Stimulated activated CD4-positive, alpha-beta T cell treated with anti-CD3 and anti-CD28 coated beads, Interleukin-15, amount 100 ng/mL, for 1 hour (primary cell): Measurements from ENCODE around the gene ITPR3.

Experiments
- DNase-seq, 2 donors: peaks; one replicate each; pipeline ENCODE4 v3.0.0-alpha.2; 2020; ENCODE audit warnings: low read depth in 1 of 2, low spot score in 1 of 2

Gene ITPR3

DNA sequence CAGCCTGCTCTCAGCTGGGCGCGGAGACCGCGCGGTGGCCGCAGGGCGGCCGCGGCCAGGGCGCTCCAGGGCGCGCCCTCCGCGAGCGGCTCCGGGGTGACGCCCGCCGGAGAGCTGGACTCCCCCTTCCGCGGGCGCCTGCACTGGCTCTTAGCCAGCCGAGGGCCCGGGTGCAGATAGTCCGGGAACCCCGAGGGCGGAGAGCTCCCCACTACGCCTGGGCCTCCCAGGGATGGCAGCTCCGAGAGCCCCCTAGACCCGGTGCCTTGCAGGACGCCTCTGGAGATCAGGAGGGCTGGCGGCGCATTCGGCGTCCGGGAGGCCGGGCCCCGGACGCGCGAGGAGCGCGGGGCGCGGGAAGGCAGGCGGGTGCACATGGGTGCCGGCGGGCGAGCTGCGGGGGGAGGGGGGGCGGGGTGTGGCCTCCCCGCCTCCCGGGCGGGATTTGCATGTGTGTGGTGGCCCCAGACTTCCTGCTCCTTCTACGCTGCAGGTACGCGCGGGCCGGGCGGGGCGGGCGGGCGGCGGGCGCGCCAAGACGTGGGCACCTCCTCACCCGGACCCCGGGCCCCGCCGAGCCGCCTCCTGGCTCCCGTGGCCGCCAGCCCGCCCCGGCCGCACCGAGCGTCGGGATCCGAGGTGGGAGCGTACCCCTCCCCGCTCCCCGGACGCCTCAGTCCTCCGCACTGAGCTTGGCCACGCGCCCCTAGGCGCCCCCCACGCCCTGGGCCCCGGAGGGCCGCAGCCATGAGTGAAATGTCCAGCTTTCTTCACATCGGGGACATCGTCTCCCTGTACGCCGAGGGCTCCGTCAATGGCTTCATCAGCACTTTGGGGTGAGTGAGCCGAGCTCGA lies at the start of gene ITPR3:
TSS of gene ITPR3 (plus strand) at position 467 of the 855 bp plus-strand sequence. CDS start at position 748, 281 bp downstream.
- DNase-seq, result peak; percentile 55 to 59

DNA sequence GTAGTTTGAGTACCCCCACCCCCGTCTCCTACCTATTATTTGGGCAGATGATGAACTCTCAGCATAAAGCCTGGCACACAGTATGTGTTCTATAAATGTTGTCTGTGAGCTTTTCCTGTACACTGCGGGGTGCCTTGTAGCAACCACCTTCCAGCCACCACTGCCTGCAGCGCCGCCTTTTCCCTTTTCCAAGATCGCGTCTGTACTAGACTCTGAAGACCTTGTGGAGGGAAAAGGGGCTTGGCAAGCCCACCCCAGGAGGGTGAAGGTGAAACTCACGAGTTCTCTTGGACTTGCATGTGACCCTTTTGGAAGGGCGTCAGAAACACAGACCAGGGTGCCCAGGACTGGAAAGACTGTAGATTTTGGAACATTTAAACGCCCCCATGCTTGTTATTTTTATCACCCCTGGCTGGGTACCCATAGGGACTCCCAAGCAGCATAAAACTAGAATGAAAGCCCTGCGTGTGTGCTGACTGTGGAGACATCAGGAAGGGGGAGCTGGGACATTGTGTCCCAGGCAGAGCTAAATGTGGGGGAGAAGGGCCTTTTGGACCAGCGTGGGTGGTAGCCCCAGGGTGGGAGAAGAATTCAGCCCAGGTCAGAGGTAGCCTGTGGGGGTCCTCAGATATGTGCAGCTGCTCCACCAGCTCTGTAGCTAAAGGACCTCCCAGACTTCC lies 49.3 kb upstream of the ITPR3 start:
- DNase-seq, result no peak

DNA sequence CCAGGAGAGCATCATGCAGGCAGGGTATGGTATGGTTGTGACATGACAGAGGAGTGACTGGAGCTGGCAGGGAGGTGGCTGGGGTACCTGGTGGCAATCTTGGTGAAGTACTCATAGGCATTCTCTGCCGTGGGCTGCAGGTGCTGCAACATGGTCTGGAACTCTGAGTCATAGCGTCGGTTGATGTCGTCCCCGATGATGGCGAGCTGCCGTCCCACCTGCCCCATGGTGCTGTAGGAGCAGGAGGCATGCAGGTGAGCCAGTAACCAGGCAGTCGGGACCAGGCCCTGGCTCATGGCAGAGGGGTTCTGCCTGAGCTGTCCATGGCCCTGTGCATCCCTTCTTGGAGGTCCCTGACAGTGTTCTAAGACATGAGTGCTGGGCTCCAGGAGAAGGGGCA lies 45.9 kb upstream of the ITPR3 start:
- no peak for DNase-seq

DNA sequence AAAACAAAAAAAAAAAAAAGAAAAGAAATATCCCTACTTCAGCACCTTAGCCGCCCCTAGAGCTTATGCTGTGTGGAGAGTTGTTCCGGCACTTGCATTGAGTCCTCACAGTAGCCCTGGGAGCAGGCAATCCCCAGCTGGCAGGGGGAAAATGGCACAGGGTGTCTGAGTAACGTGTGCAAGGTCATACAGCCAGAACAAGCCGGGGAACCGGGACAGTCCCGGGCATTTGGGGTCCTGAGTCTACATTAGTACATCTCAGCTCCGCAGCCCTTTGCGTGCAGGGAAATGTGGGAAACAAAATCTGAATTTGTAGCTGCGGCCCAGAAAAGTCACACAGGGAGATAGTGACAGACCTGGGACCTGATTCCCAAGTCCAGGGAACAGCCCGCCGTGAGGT lies 44.5 kb upstream of the ITPR3 start:
- DNase-seq, result no peak

DNA sequence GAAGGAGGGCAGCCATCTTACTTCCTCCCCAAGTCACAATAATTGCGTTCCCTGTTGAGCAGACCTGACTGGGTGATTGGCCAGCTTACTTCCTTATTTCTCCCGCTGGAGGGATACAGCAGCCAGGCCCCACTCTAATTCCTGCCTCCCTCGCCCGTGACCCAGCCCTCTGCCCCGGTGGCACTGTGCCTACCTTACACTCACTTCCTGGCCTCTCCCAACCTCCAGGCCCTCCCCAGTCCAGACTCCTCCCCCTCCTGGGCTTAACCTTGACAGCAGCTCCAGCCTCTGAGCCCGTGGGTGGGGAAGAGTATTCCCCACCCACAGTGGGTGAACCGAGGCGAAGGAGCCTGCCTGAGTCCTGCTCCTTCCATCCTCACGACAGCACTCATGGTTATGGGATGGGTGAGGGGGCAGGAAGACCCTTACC lies 44.0 kb upstream of the ITPR3 start:
- DNase-seq, result no peak

DNA sequence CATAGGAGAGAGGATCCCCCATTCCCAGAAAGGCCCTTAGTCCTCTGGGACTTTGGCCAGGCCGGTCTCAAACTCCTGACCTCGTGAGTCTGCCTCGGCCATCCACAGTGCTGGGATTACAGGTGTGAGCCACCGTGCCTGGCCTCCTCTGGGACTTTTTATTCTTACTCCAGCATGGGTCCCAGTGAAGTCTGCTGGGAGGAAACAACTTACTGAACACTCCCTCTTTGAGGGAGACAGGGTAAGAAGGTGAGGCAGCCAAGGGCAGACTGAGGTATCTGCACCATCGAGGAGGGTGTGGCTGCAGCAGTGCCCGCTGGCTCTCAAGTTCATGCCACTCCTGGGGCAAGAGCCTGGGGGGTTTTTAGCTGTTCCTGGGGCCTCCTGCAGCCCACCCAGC lies 43.4 kb upstream of the ITPR3 start:
- no peak for DNase-seq

DNA sequence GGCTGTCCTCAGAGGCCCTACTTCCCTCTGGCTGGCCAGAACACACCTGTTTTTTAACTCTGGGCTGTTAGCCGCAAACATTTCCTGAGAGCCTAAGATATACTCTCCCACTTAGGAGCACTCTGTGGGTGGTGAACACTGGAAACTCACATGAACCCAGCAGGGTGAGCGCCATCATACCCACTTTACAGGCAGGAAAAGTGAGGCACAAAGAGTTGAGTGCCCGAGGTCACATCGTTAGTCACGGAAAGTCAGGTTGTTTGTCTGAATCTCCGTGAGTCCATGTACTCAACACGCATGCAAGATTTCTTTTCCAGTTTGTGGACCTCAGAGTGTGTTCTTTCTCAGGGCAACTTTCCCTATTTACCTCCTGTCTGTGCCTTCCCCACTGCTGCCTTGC lies 43.0 kb upstream of the ITPR3 start:
- DNase-seq, result no peak

DNA sequence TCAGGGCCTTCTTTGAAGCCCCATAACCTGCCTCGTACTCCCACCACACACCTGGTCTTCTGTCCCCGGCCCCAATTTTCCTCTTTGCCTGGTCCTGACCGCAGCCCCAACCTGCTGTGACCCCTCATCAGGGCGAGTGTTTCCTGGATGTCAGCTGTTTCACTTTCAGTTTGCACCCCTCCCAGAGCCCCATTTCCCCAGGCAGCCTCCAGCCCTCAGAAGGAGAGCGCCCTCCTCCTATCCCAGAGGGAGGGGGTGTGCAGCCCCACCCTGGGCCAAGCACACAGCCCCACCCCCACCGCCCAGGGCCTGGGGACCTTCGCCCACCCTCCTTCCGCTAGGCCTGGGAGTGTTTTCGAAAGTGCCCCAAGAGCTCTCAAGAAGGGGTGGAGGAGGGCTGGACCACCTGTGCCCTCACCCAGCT lies 42.5 kb upstream of the ITPR3 start:
- DNase-seq, result no peak

DNA sequence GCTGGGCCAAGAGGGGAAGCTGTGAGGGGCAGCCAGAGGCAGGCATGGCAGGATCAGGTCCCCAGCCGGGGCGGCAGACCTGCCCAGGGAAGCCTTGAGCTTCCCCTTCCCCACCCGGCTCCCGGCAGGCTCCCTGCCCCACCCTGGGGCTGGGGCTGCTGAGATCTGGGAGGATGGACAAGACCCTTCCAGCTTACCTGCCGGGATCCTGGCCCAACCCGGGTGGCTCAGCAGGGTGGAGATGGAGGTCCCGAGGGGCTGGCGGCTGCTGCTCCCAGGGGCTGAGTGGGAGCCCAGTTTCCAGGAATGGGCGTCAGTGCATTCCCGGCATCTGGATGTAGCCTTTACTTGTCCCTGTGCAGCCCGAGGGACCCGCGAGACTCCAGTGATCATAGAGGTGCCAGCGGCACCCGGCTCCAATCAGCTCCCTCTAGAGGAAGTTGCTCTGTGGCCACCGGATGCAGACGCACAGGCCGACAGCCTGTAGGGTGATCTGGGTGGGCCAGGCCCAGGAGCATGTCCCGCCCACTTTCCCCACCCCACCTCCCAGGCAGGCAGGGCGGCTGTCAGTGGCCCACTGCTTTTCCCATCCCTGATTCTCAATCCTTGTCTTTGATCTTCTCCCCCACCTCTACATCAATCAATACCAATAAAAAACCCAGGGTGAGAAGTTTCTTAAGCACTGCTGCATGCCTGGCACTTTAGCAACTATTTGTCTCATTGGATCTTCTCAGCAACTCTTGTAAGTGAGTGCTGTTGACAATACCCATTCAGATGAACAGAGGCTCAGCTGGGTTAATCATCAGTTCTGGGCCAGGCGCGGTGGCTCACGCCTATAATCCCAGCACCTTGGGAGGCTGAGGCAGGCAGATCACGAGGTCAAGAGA lies 41.1 kb upstream of the ITPR3 start, which contains the start of gene BAK1:
TSS of gene BAK1 (minus strand) at position 449 of the 887 bp plus-strand sequence. CDS start 2,672 bp downstream, outside the sequence.
- DNase-seq, result peak; percentile 61 to 64

DNA sequence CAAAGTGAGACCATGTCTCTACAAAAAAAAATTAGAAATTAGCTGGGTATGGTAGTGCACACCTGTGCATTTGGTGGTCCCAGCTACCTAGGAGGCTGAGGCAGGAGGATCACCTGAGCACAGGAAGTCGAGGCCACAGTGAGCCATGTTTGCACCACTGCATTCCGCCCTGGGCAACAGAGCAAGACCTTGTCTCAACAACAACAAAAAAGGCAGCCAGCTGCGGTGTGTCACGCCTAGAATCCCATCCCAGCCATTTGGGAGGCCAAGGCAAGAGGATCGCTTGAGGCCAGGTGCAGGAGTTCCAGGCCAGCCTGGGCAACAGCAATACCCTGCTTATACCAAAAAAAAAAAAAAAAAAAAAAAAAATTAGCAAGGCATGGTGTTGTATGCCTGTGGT lies 39.9 kb upstream of the ITPR3 start:
- no peak for DNase-seq

DNA sequence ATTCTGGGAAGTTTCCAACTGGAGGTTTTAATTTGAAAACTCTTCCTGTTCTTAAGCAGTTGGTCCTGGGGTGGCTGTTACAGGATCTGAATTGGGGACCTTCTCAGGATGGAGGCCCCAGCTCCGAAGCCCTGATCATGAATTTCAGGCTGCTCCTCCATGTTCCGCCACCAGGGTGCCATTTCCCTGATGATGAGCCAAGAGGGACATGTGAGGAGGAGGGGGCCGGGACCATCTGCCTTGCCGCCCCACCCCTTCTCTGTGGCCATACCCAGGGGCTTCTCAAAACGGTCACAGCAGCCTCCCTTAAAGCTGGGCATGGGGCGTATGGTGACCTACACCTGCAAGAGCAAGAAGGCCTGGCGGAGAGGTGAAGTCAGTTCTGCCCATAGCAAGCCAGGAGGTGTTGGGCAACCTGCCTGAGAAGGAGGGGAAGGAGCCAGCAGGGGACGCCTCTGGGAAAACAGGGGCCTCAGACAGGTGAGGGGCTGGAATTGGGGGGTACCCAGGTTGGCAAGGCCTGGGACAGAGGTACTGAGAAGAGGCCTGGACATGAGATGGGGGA lies 37.4 kb upstream of the ITPR3 start:
- DNase-seq, result no peak

DNA sequence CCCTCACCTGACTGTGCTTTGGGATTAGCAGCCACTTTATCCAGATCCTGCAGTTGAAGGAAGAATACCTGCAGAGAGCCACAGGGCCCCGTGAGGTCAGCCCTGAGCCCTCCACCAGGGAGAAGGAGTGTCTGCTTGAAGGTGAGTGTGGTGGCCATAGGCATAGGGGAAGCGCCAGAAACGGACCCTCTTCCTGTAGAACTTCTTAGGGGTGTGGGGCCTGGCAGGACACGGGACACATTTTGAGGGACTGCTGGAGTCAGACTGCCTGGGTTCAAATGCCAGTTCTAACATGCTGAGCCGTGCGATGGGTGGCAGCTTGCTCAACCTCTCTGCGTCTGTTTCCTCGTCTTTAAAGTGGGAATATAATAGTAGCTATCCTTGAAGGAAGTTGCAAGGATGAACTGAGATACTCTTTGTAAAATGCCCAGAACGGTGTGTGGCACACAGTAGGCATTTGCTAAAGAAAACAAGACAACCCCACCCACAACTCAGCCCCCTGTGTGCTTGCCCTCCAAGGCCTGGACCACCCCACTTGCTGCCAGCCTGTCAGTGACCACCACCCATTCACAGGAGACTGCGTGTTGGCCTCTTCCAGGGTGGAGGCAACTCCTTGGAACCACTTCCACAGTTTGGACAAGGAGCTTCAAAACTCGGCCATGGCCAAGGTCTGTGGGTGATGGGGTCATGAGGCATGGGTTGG lies 36.3 kb upstream of the ITPR3 start:
- DNase-seq, result no peak

DNA sequence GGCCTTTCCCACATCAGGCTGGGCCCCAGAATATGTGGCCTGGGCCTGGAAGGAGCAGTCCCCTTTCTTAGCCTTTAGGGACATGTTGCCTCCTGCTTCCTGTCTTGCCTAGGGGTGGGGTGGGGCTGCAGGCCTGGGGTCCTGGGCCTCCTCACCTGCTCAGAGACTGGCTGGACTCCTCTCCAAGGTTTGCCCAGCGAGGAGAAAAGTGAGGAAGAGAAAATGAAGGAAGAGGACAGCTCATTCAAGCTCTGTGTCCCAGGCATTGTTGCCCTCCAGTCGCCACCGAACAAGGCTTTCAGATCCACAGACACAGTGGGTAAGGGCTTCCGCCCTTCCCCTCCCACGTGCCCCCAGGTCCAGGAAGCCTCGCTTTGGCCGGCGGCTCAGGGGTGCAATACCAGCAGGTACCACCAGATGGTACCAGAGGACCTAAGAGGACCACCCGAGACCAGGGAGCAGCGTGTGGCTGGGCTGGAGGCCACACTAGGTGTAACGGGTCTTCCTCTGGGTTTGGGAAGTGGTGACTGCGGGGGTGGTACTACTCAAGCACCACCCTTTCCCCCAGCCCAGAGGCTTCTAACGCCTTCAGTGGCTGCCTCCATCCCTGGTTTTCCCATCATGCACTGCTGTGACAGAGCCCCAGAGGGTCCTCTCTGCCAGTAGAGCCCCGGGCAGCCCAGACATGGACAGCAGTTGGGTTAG lies 35.6 kb upstream of the ITPR3 start:
- peak; percentile 67 to 83 for DNase-seq

DNA sequence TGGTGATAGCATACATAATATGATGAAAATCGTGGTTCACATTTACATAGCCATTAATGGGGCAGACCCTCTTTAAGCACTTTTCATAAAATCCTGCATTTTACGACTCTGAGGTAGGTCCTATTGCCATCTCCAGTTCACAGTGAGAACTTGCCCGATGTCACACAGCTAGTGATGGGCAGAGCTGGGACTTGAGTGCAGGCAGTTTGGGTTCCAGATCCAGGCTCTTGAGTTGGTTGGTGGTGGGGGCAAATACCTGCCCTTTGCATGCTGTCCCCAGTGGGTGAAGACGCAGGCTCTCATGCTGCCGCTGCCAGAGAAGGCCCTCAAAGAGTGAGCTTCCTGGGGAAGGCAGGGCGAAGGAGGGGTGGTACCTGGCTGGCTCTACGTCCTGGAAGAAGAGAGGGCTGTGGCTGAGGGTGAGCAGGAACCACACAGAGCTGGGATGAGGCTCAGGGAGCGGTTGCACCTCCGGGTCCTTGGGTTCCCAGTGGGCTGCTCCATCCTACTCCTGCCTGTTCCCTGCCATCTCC lies 34.9 kb upstream of the ITPR3 start:
- DNase-seq, result no peak

DNA sequence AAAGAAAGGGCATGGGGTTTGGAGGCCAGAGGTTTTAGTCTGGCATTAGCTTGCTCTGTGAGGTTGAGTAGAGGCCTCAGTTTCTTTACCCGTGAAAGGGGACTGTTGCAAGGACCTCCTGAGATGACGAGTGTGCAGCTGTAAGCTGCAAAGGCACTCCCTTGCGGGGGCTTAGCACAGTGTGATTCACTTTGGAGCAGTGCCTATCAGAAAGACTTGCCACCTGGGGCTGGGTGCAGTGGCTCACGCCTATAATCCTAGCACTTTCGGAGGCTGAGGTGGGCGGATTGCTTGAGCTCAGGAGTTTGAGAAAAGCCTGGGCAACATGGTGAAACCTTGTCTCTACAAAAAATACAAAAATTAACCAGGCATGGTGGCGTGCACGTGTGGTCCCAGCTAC lies 33.6 kb upstream of the ITPR3 start:
- DNase-seq, result no peak

DNA sequence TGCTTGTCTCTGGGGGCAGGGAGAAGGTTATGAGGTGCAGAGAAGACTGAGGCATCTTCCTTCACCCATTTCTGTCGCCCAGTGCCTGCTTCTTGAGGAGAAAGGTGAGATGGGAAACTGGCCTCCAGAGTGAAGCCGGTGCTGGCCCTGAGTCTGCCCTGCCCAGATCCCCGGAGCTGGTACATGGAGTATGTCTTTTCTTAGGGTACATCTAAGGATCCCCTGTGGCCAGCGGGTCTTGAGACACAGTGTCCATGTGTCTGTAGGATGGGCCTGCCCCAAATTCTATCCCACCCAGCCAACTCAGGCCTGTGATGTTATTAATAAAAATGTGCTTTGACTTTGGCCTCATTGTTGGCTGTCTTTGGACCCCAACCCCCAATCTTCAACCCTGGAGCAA lies 32.2 kb upstream of the ITPR3 start:
- DNase-seq, result no peak

DNA sequence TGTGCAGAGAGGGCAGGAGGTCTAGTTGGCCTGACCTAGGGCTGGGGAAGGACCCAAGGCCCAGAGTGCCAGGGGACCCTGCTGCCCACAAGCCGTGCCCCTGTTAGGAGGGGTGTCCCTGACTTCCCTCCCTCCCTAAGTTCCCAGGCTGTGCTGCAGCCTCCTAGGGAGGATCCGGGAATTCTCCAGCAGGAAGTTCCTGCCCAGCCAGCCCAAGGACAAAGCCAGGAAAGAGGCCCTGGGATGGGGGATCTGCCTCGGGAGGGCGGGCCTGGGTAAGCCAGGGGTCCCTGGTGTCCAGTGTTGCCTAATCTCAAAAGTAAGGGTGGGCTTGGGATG lies 31.8 kb upstream of the ITPR3 start:
- no peak for DNase-seq

DNA sequence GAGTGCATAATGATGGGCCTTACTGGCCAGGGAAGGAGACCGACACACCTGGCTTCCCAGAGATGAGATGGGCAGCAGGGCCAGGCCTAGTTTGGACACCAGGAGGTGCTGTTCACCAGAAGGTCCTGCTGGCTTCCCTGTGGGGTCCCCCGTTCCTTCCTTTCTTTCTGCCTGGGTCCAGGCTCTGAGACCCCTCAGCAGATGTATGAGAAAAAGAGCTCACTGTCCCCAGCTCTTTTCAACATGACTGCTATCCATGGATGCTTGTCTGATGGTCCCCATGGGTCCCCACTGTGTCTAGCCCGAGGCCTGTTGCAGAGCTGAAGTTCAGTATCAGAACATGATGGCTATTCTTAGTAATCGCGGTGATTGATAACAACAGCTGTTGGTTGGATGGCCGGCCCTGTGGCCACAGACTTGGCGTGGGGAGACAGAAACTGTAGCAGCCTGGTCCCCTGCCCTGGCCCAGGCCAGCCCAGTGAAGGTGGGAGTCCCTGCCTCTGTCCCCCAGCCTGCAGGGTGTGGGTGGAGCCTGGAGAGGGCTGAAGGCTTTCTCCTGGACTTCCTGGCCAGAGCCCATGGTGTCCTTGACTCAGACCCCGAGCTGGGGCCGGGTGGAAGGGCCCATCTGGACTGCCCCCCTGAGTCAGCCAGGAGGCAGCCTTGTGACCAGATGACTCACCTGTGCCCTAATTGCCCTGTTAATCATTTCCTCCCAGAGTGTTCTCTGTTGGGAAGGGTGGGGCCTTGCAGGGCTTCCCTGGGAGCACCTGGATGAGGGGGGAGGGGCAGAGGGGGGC lies 31.2 kb upstream of the ITPR3 start:
- no peak for DNase-seq
